Measurements from ENCODE around the gene TP73. TPM values are rescaled to one million over a fixed set of nuclear protein-coding genes. Genes with fewer than 3 reads are reported as not detected.

Gene TP73
- total and polyA plus RNA-seq, 8 donors = 1.6 to 2.7 (median 2.0) TPM

GRCh38 chr1:3609016-3609768 lies 43.1 kb upstream of the TP73 start:
- H3K27me3 ChIP-seq = peaks cover 0 to 38% of the 10 kb centered on the region in 2 donors
- H3K4me3 ChIP-seq = no peak overlapping the region
- H3K36me3 ChIP-seq = no peaks in the 10 kb centered on the region
- peak; percentile 2 for ATAC-seq
- TF ChIP-seq CTCF (IDR thresholded peaks at IDR 0.05) = no peak
- H3K27ac ChIP-seq = no peak overlapping the region
- DNase-seq = no peak
- H3K9me3 ChIP-seq = no peaks in the 10 kb centered on the region
- peaks cover 27 to 44% of the 10 kb centered on the region in 2 donors for H3K4me1 ChIP-seq
- intact Hi-C loops (cut with DNase I) = no loop called here

GRCh38 chr1:3609769-3610526 lies 42.4 kb upstream of the TP73 start:
- H3K4me1 ChIP-seq = peaks cover 27 to 52% of the 10 kb centered on the region in 2 donors
- no peaks in the 10 kb centered on the region for H3K9me3 ChIP-seq
- TF ChIP-seq CTCF (IDR thresholded peaks at IDR 0.05) = no peak
- ATAC-seq (no peak), DNase-seq (no peak)
- H3K36me3 ChIP-seq = no peaks in the 10 kb centered on the region
- intact Hi-C loops (cut with DNase I) = no loop called here
- H3K27ac ChIP-seq = no peak overlapping the region
- H3K4me3 ChIP-seq = peak overlapping the region; percentile 50 to 57
- peaks cover 0 to 38% of the 10 kb centered on the region in 2 donors for H3K27me3 ChIP-seq

- H3K9me3 ChIP-seq = no peaks in the 10 kb centered on the region
- intact Hi-C loops (cut with DNase I) = no loop called here
- peaks cover 27 to 59% of the 10 kb centered on the region in 2 donors for H3K4me1 ChIP-seq
- peak overlapping the region; percentile 50 to 57 for H3K4me3 ChIP-seq
- no peak overlapping the region for H3K27ac ChIP-seq
- H3K36me3 ChIP-seq = no peaks in the 10 kb centered on the region
- peaks cover 0 to 38% of the 10 kb centered on the region in 2 donors for H3K27me3 ChIP-seq
- no peak for ATAC-seq
- no peak for TF ChIP-seq CTCF (IDR thresholded peaks at IDR 0.05)
- peak in 2 of 4 donors; percentile 84 to 85 for DNase-seq
Observed at GRCh38 chr1:3610527-3611169, 41.7 kb upstream of the TP73 start.

GRCh38 chr1:3611170-3612019 lies 40.9 kb upstream of the TP73 start, which contains the start of gene MEGF6:
Gene MEGF6 (minus strand): TSS chr1:3611508. CDS start chr1:3611268, 240 bp downstream.
- DNase-seq (peak; percentile 79 to 95 (median 92)), ATAC-seq (peak; percentile 83)
- Histone ChIP-seq H3K27ac (peak within 1 kb of the TSS in 1 of 2 donors; percentile 59), H3K27me3 (peaks cover 0 to 38% of the 10 kb centered on the region in 2 donors), H3K9me3 (no peaks in the 10 kb centered on the region), H3K36me3 (no peaks in the 10 kb centered on the region), H3K4me1 (peaks cover 27 to 60% of the 10 kb centered on the region in 2 donors), H3K4me3 (peak within 1 kb of the TSS; percentile 50 to 57)
- no peak for TF ChIP-seq CTCF (IDR thresholded peaks at IDR 0.05)
- intact Hi-C loops (cut with DNase I) = no loop called here
